ENCODE results near the gene SLC22A7.
A peak's percentile ranks its signal among the peaks of the same experiment; 100 is the strongest.

Gene SLC22A7

DNA sequence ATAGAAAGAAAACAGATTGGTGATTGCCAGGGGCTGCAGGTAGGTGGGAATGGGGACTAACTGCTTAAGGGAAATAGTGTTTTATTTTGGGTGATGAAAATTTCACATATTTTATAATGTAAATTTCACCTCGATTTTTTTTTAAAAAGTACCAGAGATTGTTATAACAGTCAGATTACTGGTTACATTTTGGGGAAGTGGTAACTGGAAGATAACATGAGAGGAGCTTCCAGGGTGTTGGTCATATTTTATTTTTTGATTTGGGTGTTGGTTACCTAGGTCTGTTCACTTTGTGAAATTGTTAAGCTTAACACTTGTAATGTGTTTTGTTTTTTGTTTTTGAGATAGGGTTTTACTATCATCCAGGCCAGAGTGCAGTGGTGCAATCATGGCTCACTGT, 27.8 kb downstream of the SLC22A7 start:
- no peaks in the 10 kb centered on the region for H3K9me3 ChIP-seq (ENCODE audit: insufficient read depth, low read length)
- no peak overlapping the region for H3K4me3 ChIP-seq (ENCODE audit: low read length)
- H3K36me3 ChIP-seq (replicated peaks; ENCODE audit: low read depth, low read length): peaks cover 32% of the 10 kb centered on the region
- H4K20me1 ChIP-seq (ENCODE audit: insufficient read depth, low read length): no peaks in the 10 kb centered on the region
- TF ChIP-seq EZH2phosphoT487 (IDR thresholded peaks at IDR 0.05; ENCODE audit: low read depth): no peak
- TF ChIP-seq, protein P1, sequence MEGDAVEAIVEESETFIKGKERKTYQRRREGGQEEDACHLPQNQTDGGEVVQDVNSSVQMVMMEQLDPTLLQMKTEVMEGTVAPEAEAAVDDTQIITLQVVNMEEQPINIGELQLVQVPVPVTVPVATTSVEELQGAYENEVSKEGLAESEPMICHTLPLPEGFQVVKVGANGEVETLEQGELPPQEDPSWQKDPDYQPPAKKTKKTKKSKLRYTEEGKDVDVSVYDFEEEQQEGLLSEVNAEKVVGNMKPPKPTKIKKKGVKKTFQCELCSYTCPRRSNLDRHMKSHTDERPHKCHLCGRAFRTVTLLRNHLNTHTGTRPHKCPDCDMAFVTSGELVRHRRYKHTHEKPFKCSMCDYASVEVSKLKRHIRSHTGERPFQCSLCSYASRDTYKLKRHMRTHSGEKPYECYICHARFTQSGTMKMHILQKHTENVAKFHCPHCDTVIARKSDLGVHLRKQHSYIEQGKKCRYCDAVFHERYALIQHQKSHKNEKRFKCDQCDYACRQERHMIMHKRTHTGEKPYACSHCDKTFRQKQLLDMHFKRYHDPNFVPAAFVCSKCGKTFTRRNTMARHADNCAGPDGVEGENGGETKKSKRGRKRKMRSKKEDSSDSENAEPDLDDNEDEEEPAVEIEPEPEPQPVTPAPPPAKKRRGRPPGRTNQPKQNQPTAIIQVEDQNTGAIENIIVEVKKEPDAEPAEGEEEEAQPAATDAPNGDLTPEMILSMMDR (IDR thresholded peaks at IDR 0.05; ENCODE audit: low read depth, low read length): no peak
- H2AFZ ChIP-seq (ENCODE audit: low read depth, low read length): no peak overlapping the region
- peaks cover 21% of the 10 kb centered on the region for H3K4me1 ChIP-seq (ENCODE audit: low read length)
- H3K27me3 ChIP-seq (ENCODE audit: low read depth, low read length): no peaks in the 10 kb centered on the region
- no peak overlapping the region for H3K27ac ChIP-seq (ENCODE audit: low read length)
- H3K79me2 ChIP-seq (ENCODE audit: low read length): no peaks in the 10 kb centered on the region
- H3K9ac ChIP-seq (ENCODE audit: low read length): no peak overlapping the region
- no peak overlapping the region for H3K4me2 ChIP-seq (ENCODE audit: low read length)

DNA sequence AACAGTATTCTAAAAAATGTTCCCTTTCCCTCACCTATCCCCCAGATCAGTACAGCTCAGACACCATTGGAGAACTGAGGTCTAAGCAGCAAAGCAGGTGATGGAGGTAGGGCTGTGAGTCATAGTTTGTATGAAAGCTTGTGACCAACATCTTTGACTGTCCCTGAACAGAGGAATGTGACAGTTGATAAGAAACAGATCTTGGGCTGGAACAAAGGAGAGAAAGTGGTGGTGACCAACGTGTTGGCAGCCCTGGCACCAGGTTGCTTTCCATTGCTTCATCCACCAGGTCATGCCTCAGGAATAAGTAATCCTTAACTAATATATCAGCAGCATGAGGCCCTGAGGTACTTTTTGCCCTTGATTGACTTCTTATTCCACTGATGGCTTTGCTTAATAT, 30.5 kb downstream of the SLC22A7 start:
- no peak overlapping the region for H3K27ac ChIP-seq (ENCODE audit: low read length)
- peaks cover 37% of the 10 kb centered on the region for H3K36me3 ChIP-seq (replicated peaks; ENCODE audit: low read depth, low read length)
- no peaks in the 10 kb centered on the region for H4K20me1 ChIP-seq (ENCODE audit: insufficient read depth, low read length)
- no peaks in the 10 kb centered on the region for H3K79me2 ChIP-seq (ENCODE audit: low read length)
- H3K9me3 ChIP-seq (ENCODE audit: insufficient read depth, low read length): no peaks in the 10 kb centered on the region
- H3K9ac ChIP-seq (ENCODE audit: low read length): no peak overlapping the region
- H3K27me3 ChIP-seq (ENCODE audit: low read depth, low read length): no peaks in the 10 kb centered on the region
- no peak overlapping the region for H3K4me3 ChIP-seq (ENCODE audit: low read length)
- H3K4me2 ChIP-seq (ENCODE audit: low read length): no peak overlapping the region
- H3K4me1 ChIP-seq (ENCODE audit: low read length): peaks cover 12% of the 10 kb centered on the region
- no peak for TF ChIP-seq EZH2phosphoT487 (IDR thresholded peaks at IDR 0.05; ENCODE audit: low read depth)
- TF ChIP-seq, protein P1 (IDR thresholded peaks at IDR 0.05; ENCODE audit: low read depth, low read length): no peak
- H2AFZ ChIP-seq (ENCODE audit: low read depth, low read length): no peak overlapping the region

GRCh38 chr6:43331470-43331869, 33.4 kb downstream of the SLC22A7 start:
- TF ChIP-seq, protein P1 (IDR thresholded peaks at IDR 0.05; ENCODE audit: low read depth, low read length): no peak
- no peak for TF ChIP-seq EZH2phosphoT487 (IDR thresholded peaks at IDR 0.05; ENCODE audit: low read depth)
- H4K20me1 ChIP-seq (ENCODE audit: insufficient read depth, low read length): no peaks in the 10 kb centered on the region

DNA sequence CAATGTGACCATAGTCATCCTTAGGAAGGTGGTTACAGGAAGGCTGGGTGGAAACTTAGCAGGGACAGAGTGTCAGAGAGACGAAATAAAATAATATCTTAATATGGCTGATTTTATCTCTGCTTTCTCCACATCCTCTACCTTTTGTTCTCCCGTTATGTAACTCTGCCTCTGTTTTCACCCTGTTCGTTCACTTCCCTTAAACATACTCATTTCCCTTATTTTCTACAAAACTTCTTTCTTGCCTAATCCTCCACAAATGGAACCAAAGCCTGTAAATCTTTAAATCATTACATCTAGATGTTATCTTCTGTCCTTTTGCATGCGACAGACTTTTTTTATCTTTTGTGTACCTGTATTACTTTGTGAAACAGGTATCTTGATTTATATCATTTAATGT, 33.8 kb downstream of the SLC22A7 start:
- H3K9me3 ChIP-seq (ENCODE audit: insufficient read depth, low read length): no peaks in the 10 kb centered on the region
- no peak overlapping the region for H2AFZ ChIP-seq (ENCODE audit: low read depth, low read length)
- H3K4me3 ChIP-seq (ENCODE audit: low read length): no peak overlapping the region
- no peak for TF ChIP-seq EZH2phosphoT487 (IDR thresholded peaks at IDR 0.05; ENCODE audit: low read depth)
- TF ChIP-seq, protein P1 (IDR thresholded peaks at IDR 0.05; ENCODE audit: low read depth, low read length): no peak
- no peaks in the 10 kb centered on the region for H3K27me3 ChIP-seq (ENCODE audit: low read depth, low read length)
- H4K20me1 ChIP-seq (ENCODE audit: insufficient read depth, low read length): no peaks in the 10 kb centered on the region
- peaks cover 32% of the 10 kb centered on the region for H3K36me3 ChIP-seq (replicated peaks; ENCODE audit: low read depth, low read length)
- H3K27ac ChIP-seq (ENCODE audit: low read length): no peak overlapping the region
- peak overlapping the region; percentile 20 for H3K4me2 ChIP-seq (ENCODE audit: low read length)
- peaks cover 37% of the 10 kb centered on the region for H3K4me1 ChIP-seq (ENCODE audit: low read length)
- no peak overlapping the region for H3K9ac ChIP-seq (ENCODE audit: low read length)
- peaks cover 5% of the 10 kb centered on the region for H3K79me2 ChIP-seq (ENCODE audit: low read length)

More at GRCh38 chr6:43331470-43331869, 33.4 kb downstream of the SLC22A7 start:
- H3K4me1 ChIP-seq (ENCODE audit: low read length): peaks cover 34% of the 10 kb centered on the region
- no peak overlapping the region for H3K27ac ChIP-seq (ENCODE audit: low read length)
- peak overlapping the region; percentile 20 for H3K4me2 ChIP-seq (ENCODE audit: low read length)
- no peak overlapping the region for H2AFZ ChIP-seq (ENCODE audit: low read depth, low read length)
- H3K9ac ChIP-seq (ENCODE audit: low read length): no peak overlapping the region
- H3K79me2 ChIP-seq (ENCODE audit: low read length): peaks cover 3% of the 10 kb centered on the region; the same call in 1 of the 2 replicates
- peaks cover 29% of the 10 kb centered on the region for H3K36me3 ChIP-seq (replicated peaks; ENCODE audit: low read depth, low read length)
- no peaks in the 10 kb centered on the region for H3K27me3 ChIP-seq (ENCODE audit: low read depth, low read length)
- H3K4me3 ChIP-seq (ENCODE audit: low read length): no peak overlapping the region
- H3K9me3 ChIP-seq (ENCODE audit: insufficient read depth, low read length): no peaks in the 10 kb centered on the region

Measured in OCI-LY3 (cell line).